ENCODE results near the gene PGS1. TPM values are rescaled to one million over a fixed set of nuclear protein-coding genes. Genes with fewer than 3 reads are reported as not detected.
"Not testable (repeated sequence)": the region's sequence is repeated elsewhere in the genome, so short reads cannot be mapped to it uniquely, and the experiment has no call there.

Gene PGS1
- total and polyA plus RNA-seq, 5 donors: 13.9 to 22.2 (median 20.2) TPM

DNA sequence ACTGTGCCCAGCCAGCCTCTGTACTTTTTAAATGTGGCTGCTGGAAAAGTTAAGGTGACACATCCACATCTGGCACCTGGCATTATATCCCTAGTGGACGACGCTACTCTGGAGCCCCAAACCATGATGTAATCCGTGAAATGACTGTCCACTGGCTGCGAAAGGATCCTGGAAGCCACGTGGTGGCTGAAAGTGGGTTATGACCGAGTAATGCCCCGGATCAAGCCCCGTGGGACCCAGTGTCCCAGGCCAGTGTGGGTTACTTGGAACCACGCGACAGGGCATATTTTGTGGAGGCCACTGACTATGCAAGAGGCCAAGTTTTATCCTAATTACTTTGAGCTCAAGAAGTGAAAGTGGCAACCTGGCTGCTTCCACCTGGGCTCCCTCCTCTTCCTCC is 79.6 kb downstream of the PGS1 start:
- ATAC-seq (no peak), DNase-seq (no peak)
- H3K4me3 ChIP-seq (ENCODE audit: low read length): no peak overlapping the region
- H3K9me3 ChIP-seq (ENCODE audit: control insufficient read depth, low read length): no peaks in the 10 kb centered on the region
- intact Hi-C loops (cut with DNase I): no loop called here
- H3K27ac ChIP-seq (ENCODE audit: low read length): no peak overlapping the region
- no peaks in the 10 kb centered on the region for H3K4me1 ChIP-seq (ENCODE audit: control insufficient read depth, insufficient read depth, low read length)
- WGBS: 77% methylated on average over 10 of the region's 10 CpGs
- H3K27me3 ChIP-seq (ENCODE audit: control insufficient read depth, insufficient read depth): no peaks in the 10 kb centered on the region

DNA sequence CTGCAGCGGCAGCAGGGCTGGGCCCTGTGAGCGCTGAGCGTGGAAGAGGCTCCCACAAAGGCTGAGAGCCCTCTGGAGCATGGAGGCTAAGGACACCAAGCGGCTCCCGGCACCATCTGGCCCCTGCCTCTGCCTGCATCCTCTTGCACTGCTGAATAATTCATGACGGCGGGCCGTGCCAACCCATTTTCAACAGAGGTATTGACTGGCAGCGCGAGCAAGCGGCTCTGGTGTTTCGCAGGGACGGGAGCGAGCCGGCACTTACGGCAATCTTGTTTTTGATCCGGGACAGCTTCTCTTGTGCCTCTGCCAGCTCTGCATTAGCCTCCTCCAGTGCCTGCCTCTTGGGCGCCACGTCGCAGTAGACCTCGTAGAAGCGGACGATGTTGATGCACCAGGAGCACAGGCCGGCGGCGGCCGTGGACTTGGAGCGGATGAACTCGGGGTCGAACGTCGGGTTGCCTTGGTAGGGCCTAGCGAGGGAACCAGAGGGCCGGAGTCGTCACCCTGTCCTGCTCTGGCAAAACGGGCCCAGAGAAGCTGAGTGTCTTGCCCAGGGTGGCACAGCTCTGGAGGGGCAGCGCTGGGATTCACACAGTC is 80.4 kb downstream of the PGS1 start:
- no peak overlapping the region for H3K4me3 ChIP-seq (ENCODE audit: low read length)
- H3K9me3 ChIP-seq (ENCODE audit: control insufficient read depth, low read length): no peaks in the 10 kb centered on the region
- no peak for ATAC-seq
- no peaks in the 10 kb centered on the region for H3K4me1 ChIP-seq (ENCODE audit: control insufficient read depth, insufficient read depth, low read length)
- WGBS: 92% methylated on average over 37 of the region's 37 CpGs
- peak in 1 of 3 donors; percentile 57 for DNase-seq
- no peak overlapping the region for H3K27ac ChIP-seq (ENCODE audit: low read length)
- intact Hi-C loops (cut with DNase I): no loop called here
- H3K27me3 ChIP-seq (ENCODE audit: control insufficient read depth, insufficient read depth): no peaks in the 10 kb centered on the region

DNA sequence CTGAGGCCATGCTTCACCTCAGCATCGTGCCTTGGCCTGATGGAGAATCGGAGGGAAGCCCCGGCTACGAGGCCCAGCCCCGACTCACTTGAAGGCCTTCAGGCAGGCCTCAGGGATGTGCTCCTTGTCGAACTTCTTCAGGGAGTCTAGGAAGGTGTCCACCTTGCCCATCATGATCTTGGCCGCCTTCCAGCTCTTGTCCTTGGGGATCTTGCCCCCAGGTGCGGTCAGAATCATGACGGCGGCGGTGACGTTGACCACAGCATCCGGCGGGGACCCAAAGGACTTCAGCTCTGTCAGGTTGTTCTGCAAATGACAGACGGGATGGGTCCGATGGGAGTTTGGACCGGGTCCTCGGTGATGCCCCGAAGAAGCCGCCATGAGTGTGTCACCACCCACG is 81.2 kb downstream of the PGS1 start:
- Histone ChIP-seq H3K9me3 (ENCODE audit: control insufficient read depth, low read length) (no peaks in the 10 kb centered on the region), H3K27ac (ENCODE audit: low read length) (no peak overlapping the region), H3K27me3 (ENCODE audit: control insufficient read depth, insufficient read depth) (no peaks in the 10 kb centered on the region), H3K4me3 (ENCODE audit: low read length) (no peak overlapping the region), H3K4me1 (ENCODE audit: control insufficient read depth, insufficient read depth, low read length) (no peaks in the 10 kb centered on the region)
- intact Hi-C loops (cut with DNase I): no loop called here
- no peak for ATAC-seq
- peak in 1 of 3 donors; percentile 47 for DNase-seq
- WGBS: 89% methylated on average over 21 of the region's 21 CpGs

DNA sequence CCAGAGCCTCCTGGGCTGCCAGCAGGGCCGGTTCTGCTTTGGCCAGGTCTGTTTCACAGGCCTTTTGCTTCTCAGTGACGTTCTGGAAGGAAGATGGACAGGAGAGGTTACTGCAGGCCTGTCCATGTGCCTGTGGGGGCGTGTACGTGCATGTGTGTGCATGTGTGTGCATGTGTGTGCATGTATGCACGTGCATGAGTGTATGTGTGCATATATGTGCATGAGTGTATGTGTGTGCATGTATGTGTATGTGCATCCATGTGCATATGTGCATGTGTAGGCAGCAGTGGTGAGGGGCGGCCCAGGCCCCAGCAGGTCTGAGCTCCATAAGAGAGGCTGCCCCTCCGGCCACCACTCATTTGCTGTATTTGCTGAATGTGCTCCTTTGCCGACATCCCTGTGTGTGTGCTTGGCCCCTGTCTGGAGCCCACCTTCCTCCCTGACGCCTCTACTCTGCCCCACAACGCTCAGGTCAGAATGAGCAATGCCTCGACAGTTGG is 81.8 kb downstream of the PGS1 start:
- Histone ChIP-seq H3K4me1 (ENCODE audit: control insufficient read depth, insufficient read depth, low read length) (no peaks in the 10 kb centered on the region), H3K27ac (ENCODE audit: low read length) (no peak overlapping the region), H3K9me3 (ENCODE audit: control insufficient read depth, low read length) (no peaks in the 10 kb centered on the region), H3K27me3 (ENCODE audit: control insufficient read depth, insufficient read depth) (no peaks in the 10 kb centered on the region), H3K4me3 (ENCODE audit: low read length) (no peak overlapping the region)
- DNase-seq (no peak), ATAC-seq (no peak)
- intact Hi-C loops (cut with DNase I): no loop called here
- WGBS: 83% methylated on average over 11 of the region's 11 CpGs

DNA sequence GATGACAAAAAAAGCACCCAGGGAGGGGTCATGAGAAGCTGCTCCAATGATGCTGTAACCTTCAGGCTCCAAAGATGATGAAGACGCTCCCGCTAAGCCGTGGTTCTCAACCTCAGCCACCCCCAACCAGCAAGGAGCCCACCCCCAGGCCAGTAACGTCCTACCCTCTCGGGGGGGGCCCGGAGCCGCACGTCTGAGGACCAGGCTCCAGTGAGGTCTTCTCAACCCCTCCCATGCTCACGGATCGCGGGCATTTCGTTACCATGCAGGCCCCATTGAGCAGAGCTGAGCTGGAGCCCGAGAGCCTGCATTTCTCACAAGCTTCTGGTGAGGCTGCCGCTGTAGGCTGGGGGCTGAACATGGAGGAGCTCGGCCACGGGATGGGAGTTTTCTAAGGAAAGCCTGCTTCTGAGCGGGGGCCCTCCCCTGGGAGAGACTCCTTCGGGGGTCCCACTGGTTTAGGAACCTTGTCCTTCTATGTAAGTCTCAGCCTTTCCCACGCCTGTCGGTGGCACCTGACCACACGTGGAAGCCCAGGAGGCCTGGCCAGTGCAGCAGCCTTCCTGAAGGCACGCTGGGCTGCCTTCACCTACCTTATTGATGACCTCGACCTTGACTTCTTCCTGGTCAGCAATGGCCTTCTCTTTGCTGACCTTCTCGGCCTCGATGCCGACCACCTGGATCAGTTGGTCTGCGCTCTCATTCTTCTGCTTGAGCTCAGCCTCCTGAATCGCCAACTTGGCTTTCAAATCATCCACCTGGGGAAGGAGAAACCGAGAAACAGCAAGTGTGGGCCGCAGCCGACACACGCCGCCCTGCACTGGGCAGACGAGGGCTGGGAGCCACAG is 82.7 kb downstream of the PGS1 start:
- Histone ChIP-seq H3K4me3 (ENCODE audit: low read length) (no peak overlapping the region), H3K4me1 (ENCODE audit: control insufficient read depth, insufficient read depth, low read length) (no peaks in the 10 kb centered on the region), H3K27me3 (ENCODE audit: control insufficient read depth, insufficient read depth) (no peaks in the 10 kb centered on the region), H3K27ac (ENCODE audit: low read length) (no peak overlapping the region), H3K9me3 (ENCODE audit: control insufficient read depth, low read length) (no peaks in the 10 kb centered on the region)
- peak in 1 of 3 donors; percentile 56 for DNase-seq
- WGBS: 90% methylated on average over 34 of the region's 34 CpGs
- intact Hi-C loops (cut with DNase I): no loop called here
- no peak for ATAC-seq

DNA sequence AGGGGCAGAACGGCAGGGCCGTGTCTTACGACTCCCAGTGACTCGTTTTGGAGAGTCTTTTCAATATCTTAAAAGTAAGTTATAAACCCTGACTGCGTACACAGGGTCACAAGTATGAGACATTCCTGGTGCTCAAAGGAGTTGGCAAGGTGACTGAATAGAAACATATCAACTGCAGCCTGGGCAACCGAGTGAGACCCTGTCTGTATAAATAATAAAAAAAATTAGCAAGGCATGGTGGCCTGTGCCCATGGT is 83.3 kb downstream of the PGS1 start:
- Histone ChIP-seq H3K4me3 (ENCODE audit: low read length) (no peak overlapping the region), H3K27ac (ENCODE audit: low read length) (no peak overlapping the region), H3K27me3 (ENCODE audit: control insufficient read depth, insufficient read depth) (no peaks in the 10 kb centered on the region), H3K9me3 (ENCODE audit: control insufficient read depth, low read length) (no peaks in the 10 kb centered on the region), H3K4me1 (ENCODE audit: control insufficient read depth, insufficient read depth, low read length) (no peaks in the 10 kb centered on the region)
- intact Hi-C loops (cut with DNase I): no loop called here
- 69% methylated on average over 6 of the region's 6 CpGs for WGBS
- DNase-seq (no peak), ATAC-seq (no peak)

DNA sequence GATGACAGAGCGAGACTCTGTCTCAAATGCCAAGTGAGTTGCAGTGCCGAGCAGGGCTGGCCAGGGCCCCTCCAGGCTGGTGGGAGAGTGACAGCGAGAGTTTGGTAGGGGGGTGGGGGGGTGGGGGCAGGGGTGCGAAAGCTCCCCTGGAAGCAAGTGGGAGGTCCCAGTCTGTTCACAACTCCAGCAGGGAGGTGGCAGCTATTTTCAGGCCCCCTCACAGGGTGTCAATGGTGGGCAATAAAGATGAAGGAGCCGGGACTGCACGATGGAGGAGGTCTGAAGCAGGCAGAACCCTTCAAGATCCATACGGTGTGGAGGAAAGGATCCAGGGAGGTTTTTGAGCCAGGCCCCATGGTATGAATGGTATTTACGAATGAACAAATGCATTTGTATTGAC is 83.7 kb downstream of the PGS1 start:
- 65% methylated on average over 8 of the region's 8 CpGs for WGBS
- Histone ChIP-seq H3K4me1 (ENCODE audit: control insufficient read depth, insufficient read depth, low read length) (no peaks in the 10 kb centered on the region), H3K4me3 (ENCODE audit: low read length) (no peak overlapping the region), H3K27me3 (ENCODE audit: control insufficient read depth, insufficient read depth) (no peaks in the 10 kb centered on the region), H3K9me3 (ENCODE audit: control insufficient read depth, low read length) (no peaks in the 10 kb centered on the region), H3K27ac (ENCODE audit: low read length) (no peak overlapping the region)
- ATAC-seq (no peak), DNase-seq (peak in 1 of 3 donors; percentile 30)
- intact Hi-C loops (cut with DNase I): no loop called here

DNA sequence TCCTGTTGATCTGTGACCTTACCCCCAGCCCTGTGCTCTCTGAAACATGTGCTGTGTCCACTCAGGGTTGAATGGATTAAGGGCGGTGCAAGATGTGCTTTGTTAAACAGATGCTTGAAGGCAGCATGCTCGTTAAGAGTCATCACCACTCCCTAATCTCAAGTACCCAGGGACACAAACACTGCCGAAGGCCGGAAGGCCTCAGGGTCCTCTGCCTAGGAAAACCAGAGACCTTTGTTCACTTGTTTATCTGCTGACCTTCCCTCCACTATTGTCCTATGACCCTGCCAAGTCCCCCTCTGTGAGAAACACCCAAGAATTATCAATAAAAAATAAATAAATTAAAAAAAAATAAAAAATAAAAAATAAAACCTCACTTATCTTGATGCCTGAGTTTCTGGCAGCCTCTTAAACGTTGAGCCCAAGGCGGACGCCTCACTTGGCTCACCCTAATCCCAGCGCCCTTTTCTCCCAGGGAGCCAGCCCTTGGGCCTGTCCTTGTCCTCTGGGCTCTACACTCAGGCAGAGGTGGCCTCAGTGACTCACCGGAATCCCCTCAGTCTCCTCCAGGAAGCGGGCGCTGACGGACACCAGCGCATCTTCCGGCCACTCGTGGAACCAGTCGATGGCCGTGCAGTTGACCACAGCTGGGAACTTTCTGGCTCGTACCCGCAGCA is 87.8 kb downstream of the PGS1 start:
- H3K4me1 ChIP-seq (ENCODE audit: control insufficient read depth, insufficient read depth, low read length); intact Hi-C loops (cut with DNase I); H3K27me3 ChIP-seq (ENCODE audit: control insufficient read depth, insufficient read depth); H3K27ac ChIP-seq (ENCODE audit: low read length); H3K9me3 ChIP-seq (ENCODE audit: control insufficient read depth, low read length); H3K4me3 ChIP-seq (ENCODE audit: low read length): not testable (repeated sequence)
- WGBS: 77% methylated on average over 19 of the region's 19 CpGs
- DNase-seq (peak in 1 of 3 donors; percentile 22), ATAC-seq (peak in 1 of 2 donors; percentile 32)

DNA sequence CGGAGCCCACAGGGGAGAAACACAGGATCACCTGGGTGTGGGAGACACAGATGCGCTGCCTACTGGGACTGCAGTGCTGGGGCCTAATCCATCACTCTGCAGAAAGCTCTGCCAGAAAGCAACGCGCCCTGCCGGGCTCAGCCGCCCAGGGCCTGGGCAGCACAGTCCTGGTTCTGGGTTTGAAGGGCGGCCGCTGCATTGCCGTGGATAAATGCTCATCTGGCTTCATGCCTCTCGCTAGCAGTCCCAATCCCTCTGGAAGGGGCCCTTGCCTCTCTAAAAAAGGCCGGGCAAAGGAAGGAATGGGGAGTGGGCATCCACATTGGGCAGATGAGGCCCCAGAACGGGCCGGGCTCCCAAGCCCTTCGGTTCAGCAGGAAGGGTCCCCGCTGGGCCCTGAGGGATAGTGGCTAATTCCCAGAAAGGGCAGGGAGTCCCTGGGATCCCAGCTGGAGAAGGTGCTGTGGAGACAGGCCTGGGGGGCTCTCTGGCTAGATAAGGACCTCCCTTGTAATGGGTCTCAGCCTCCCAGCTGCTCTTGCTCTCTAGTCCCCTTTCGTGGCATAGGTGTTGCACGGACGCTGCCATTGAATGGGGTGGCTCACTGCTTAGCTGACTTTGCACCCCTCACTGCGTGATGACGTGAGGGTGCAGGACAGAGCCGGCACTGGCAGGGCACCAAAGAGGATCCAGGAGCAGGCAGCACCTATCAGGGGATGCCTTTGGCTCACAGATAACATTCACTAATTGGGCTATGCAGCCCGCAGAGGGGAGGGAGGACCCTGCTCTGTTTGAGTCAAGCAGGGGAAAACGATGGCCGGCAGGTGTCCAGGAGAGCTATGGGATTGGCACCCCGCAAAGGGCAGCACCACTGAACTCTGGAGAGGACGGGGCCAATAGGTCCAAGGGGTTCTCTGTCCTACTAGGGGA is 88.6 kb downstream of the PGS1 start:
- DNase-seq (peak in 1 of 3 donors; percentile 27), ATAC-seq (peak; percentile 13 to 16)
- 84% methylated on average over 26 of the region's 26 CpGs for WGBS
- Histone ChIP-seq H3K27me3 (ENCODE audit: control insufficient read depth, insufficient read depth) (no peaks in the 10 kb centered on the region), H3K4me1 (ENCODE audit: control insufficient read depth, insufficient read depth, low read length) (no peaks in the 10 kb centered on the region), H3K27ac (ENCODE audit: low read length) (no peak overlapping the region), H3K4me3 (ENCODE audit: low read length) (no peak overlapping the region), H3K9me3 (ENCODE audit: control insufficient read depth, low read length) (no peaks in the 10 kb centered on the region)
- intact Hi-C loops (cut with DNase I): no loop called here

DNA sequence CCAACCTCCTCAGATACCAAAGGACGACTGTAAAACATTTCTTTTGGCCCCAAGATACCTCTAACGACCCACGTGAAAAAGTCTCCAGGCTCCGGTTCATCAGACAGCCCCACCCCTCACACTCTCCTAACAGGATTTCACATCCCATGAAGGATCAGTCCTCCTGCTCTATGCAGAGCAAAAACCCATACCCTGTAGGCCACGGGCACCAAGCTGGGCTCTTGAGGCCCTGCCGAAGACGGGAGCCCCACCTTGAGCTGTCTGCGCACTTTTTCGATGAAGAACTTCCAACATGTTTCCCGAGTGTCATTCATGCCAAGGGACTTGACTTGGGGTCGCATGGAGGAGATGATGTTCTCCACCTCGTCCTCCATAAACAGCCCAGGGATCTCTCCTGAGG is 89.9 kb downstream of the PGS1 start:
- H3K27me3 ChIP-seq (ENCODE audit: control insufficient read depth, insufficient read depth): no peaks in the 10 kb centered on the region
- H3K27ac ChIP-seq (ENCODE audit: low read length): no peak overlapping the region
- no peak overlapping the region for H3K4me3 ChIP-seq (ENCODE audit: low read length)
- H3K9me3 ChIP-seq (ENCODE audit: control insufficient read depth, low read length): no peaks in the 10 kb centered on the region
- 84% methylated on average over 12 of the region's 12 CpGs for WGBS
- no peaks in the 10 kb centered on the region for H3K4me1 ChIP-seq (ENCODE audit: control insufficient read depth, insufficient read depth, low read length)
- ATAC-seq (no peak), DNase-seq (no peak)
- intact Hi-C loops (cut with DNase I): no loop called here

Data from right cardiac atrium (tissue), 5 donors.